ENCODE measurements around the gene TTC28. TPM values are rescaled to one million over a fixed set of nuclear protein-coding genes. Genes with fewer than 3 reads are reported as not detected.
"Not testable (repeated sequence)": the region's sequence is repeated elsewhere in the genome, so short reads cannot be mapped to it uniquely, and the experiment has no call there.

Gene TTC28
- total and polyA plus RNA-seq, 7 donors = 0.23 to 102 (median 46.1) TPM

DNA sequence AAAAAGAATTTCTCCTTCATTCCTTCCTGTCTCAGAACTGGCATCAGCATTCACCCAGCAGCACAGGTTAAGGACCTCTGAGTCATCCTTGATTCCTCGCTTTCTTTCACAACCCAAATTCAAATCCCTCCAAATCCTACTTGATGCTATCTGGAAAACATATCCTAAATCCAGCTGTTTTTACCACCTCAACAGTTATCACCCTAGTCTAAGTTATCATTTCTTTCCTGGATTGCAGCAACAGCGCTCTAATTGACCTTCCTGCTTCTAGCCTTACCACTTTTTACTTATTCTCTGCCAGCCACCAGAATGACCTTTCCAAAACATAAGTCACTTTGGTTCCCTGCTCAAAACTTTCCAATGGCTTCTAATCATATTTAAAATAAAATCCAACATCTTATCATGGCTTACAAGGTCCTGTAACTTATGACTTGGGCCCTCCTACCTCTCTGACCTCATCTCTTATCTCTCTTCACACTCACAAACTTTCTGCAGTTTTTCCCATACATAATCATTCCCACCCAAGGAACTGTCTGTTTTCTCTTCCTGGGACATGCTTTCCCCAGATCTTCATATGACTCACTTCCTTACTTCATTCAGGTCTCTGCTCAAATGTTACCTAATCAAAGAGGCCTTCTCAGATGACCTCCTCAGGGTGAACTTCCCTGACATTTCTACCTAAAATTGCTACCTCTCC is 119.4 kb downstream of the TTC28 start:
- no peak overlapping the region for H3K4me3 ChIP-seq
- intact Hi-C loops (cut with DNase I) = no loop called here
- no peaks in the 10 kb centered on the region for H3K36me3 ChIP-seq
- DNase-seq = no peak
- no peaks in the 10 kb centered on the region for H3K27me3 ChIP-seq
- H3K4me1 ChIP-seq = peaks cover 0 to 8% (median 0%) of the 10 kb centered on the region in 4 donors
- TF ChIP-seq, protein P1, sequence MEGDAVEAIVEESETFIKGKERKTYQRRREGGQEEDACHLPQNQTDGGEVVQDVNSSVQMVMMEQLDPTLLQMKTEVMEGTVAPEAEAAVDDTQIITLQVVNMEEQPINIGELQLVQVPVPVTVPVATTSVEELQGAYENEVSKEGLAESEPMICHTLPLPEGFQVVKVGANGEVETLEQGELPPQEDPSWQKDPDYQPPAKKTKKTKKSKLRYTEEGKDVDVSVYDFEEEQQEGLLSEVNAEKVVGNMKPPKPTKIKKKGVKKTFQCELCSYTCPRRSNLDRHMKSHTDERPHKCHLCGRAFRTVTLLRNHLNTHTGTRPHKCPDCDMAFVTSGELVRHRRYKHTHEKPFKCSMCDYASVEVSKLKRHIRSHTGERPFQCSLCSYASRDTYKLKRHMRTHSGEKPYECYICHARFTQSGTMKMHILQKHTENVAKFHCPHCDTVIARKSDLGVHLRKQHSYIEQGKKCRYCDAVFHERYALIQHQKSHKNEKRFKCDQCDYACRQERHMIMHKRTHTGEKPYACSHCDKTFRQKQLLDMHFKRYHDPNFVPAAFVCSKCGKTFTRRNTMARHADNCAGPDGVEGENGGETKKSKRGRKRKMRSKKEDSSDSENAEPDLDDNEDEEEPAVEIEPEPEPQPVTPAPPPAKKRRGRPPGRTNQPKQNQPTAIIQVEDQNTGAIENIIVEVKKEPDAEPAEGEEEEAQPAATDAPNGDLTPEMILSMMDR (IDR thresholded peaks at IDR 0.05) = no peak
- TF ChIP-seq POLR2AphosphoS5 (IDR thresholded peaks at IDR 0.05) = no peak
- no peak for TF ChIP-seq POLR2A (IDR thresholded peaks at IDR 0.05)
- no peak for TF ChIP-seq EP300 (IDR thresholded peaks at IDR 0.05)
- 90 to 91% methylated on average over 2 of the region's 2 CpGs for WGBS, 2 donors
- H3K27ac ChIP-seq = no peak overlapping the region
- no peaks in the 10 kb centered on the region for H3K9me3 ChIP-seq

DNA sequence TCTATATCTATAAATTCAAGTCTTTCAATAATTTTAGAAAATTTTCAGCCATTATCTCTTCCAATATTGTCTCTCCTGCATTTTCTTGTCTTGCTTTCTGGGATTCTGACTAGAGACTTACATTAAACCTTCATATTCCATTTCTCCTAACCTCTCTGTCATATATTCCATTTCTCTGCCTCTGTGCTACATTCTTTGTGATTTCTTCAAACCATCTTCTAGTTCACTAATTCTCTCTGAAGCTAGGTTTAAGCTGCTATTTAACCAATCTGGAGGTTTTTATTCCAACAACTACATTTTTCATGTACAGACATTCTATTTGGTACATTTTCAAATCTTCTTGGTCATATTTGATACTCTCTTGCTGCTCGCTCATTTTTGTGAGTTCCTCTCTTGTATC is 122.5 kb downstream of the TTC28 start:
- Histone ChIP-seq H3K36me3 (no peaks in the 10 kb centered on the region), H3K9me3 (no peaks in the 10 kb centered on the region), H3K27ac (no peak overlapping the region), H3K4me1 (peaks cover 0 to 8% (median 0%) of the 10 kb centered on the region in 4 donors), H3K4me3 (no peak overlapping the region), H3K27me3 (no peaks in the 10 kb centered on the region)
- DNase-seq = no peak
- 96 to 99% methylated on average over 1 of the region's 1 CpG for WGBS, 2 donors
- intact Hi-C loops (cut with DNase I) = no loop called here
- TF ChIP-seq, protein P1 (IDR thresholded peaks at IDR 0.05) = no peak
- TF ChIP-seq POLR2AphosphoS5 (IDR thresholded peaks at IDR 0.05) (no peak), POLR2A (IDR thresholded peaks at IDR 0.05) (no peak), EP300 (IDR thresholded peaks at IDR 0.05) (no peak)

DNA sequence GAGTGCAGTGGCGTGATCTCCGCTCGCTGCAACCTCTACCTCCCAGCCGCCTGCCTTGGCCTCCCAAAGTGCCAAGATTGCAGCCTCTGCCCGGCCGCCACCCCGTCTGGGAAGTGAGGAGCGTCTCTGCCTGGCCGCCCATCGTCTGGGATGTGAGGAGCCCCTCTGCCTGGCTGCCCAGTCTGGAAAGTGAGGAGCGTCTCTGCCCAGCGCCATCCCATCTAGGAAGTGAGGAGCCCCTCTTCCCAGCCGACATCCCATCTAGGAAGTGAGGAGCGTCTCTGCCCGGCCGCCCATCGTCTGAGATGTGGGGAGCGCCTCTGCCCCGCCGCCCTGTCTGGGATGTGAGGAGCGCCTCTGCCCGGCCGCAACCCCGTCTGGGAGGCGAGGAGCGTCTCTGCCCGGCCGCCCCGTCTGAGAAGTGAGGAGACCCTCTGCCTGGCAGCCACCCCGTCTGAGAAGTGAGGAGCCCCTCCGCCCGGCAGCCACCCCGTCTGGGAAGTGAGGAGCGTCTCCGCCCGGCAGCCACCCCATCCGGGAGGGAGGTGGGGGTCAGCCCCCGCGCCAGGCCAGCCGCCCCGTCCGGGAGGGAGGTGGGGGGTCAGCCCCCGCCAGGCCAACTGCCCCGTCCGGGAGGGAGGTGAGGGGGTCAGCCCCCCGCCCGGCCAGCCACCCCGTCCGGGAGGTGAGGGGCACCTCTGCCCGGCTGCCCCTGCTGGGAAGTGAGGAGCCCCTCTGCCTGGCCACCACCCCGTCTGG is 126.4 kb downstream of the TTC28 start:
- H3K4me3 ChIP-seq; H3K9me3 ChIP-seq; H3K4me1 ChIP-seq; H3K36me3 ChIP-seq; intact Hi-C loops (cut with DNase I); H3K27ac ChIP-seq; H3K27me3 ChIP-seq; DNase-seq: not testable (repeated sequence)
- WGBS, 2 donors = 96 to 97% methylated on average over 51 of the region's 51 CpGs

DNA sequence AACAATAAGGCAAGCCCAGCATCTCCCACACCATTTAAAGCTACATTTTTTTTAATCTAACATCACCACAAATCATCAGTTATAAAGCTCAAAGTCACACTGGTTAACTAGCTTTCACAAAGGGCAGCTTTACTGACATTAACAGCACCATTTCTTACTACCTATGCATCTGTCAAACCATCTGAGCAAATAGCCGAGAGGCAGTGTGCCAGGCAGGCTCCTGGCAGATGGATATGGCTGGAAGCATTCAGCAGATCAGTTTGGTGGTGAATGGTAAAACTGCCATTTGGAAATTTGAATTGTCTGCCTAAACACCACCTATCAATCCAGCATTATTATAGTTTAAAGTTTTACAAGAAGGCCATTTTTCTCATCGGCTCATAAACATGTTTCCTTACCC is 131.2 kb downstream of the TTC28 start:
- TF ChIP-seq, protein P1 (IDR thresholded peaks at IDR 0.05) = no peak
- TF ChIP-seq POLR2A (IDR thresholded peaks at IDR 0.05) (no peak), POLR2AphosphoS5 (IDR thresholded peaks at IDR 0.05) (no peak), EP300 (IDR thresholded peaks at IDR 0.05) (no peak)
- Histone ChIP-seq H3K27ac (no peak overlapping the region), H3K4me1 (peaks cover 0 to 14% (median 6%) of the 10 kb centered on the region in 4 donors), H3K9me3 (no peaks in the 10 kb centered on the region), H3K4me3 (no peak overlapping the region), H3K27me3 (no peaks in the 10 kb centered on the region), H3K36me3 (no peaks in the 10 kb centered on the region)
- WGBS, 2 donors = 93 to 96% methylated on average over 2 of the region's 2 CpGs
- intact Hi-C loops (cut with DNase I) = no loop called here
- no peak for DNase-seq

DNA sequence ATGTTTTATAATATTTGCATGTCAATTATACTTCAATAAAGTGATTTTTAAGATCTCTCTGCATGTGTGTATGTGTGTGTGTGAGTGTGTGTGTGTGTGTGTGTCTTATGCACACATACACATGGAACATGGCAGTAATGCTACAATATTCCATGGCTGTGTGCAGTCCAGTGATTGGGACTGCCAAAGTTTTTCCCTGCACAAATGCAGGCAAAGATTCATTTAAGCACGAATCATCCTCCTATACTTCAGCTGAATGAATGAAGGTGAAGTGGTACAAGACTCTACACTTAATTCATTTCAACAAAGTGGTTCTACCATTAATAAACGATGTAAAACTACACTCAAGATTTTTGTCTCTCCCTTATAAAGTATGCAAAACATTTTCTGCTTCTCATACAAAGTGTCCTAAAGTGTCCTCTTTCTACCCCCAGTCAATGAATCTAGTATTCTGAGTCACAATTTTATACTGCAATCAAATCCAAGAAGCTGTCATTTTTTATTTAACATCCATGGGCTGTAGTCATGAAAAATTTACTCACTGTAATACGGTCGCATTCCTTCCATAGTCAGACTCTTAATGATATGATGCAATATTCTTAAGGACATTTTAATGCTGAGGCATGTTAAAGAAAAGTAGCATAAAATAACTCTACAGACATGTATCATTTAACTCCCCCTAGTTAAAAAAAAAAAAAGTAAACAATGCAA is 132.4 kb downstream of the TTC28 start:
- H3K4me1 ChIP-seq = peaks cover 0 to 14% (median 6%) of the 10 kb centered on the region in 4 donors
- no peak overlapping the region for H3K4me3 ChIP-seq
- TF ChIP-seq EP300 (IDR thresholded peaks at IDR 0.05) (no peak), POLR2A (IDR thresholded peaks at IDR 0.05) (no peak)
- no peaks in the 10 kb centered on the region for H3K9me3 ChIP-seq
- 76 to 82% methylated on average over 4 of the region's 4 CpGs for WGBS, 2 donors
- DNase-seq = no peak
- no peaks in the 10 kb centered on the region for H3K27me3 ChIP-seq
- intact Hi-C loops (cut with DNase I) = no loop called here
- H3K27ac ChIP-seq = no peak overlapping the region
- H3K36me3 ChIP-seq = no peaks in the 10 kb centered on the region

All from sigmoid colon (tissue), 7 donors.